Suprapubic skin (tissue), 3 donors: ENCODE results near the gene CHST6.

Source experiments
- POLR2A ChIP-seq, 2 donors: fragments of 450-650 bp; IDR thresholded peaks; one replicate each; pipeline ENCODE4 v1.6.1; 2017; ENCODE audit warnings: antibody characterized with exemption in 2 of 2, mild to moderate bottlenecking in 2 of 2, moderate library complexity in 2 of 2
- TF ChIP-seq, protein P1 (sequence below), 2 donors: fragments of 200-600 bp in 1 of 2; fragments of 450-650 bp in 1 of 2; sonication (generic) in 1 of 2; IDR thresholded peaks; one replicate each; pipeline ENCODE4 v1.5.1; 2016 to 2019; ENCODE audit warnings: antibody characterized with exemption in 2 of 2, mild to moderate bottlenecking in 1 of 2, moderate library complexity in 1 of 2

DNA sequence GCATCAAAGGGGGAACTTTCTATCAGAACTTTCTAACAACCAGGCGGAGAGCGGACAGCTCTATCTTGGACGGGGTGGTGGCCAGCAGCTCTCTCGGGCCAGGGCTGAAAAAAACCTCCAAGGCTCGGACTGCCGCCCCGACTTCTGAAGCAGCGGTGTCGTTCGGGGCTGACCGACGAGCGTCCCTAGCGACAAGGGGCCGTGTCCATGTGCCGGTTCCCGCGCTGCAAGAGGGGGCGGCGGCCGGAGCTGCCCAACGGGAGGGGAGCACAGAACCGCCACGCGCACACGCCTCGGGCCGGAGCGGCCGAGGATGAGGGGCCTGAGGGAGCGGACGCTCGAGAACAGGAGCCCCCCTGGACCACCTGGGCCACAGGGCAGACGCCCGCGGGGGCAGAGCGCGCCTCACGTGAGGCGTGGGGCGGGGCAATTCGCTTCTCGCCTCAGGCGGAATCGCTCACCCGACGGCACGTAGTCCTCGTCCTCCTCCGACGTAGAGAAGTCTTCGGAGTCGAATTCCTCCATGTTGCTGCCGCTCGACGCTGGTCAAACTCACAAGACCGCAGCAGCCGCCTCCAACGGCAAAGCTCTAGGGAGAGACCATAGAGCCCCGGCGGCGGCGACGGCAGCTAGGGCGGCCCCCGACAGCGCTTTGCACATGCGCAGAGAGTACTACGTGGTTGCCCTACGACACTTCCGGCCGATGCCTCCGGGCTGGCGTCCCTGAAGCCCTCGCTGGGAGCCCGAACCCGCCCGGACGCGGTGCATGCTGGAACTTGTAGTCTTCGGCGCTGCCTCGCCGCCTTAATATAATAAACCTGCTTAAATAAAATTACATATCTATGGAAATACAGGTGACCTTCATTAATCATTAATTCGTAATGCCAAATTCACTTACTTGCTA is 62.2 kb downstream of the CHST6 start, which contains the start of gene CFDP1:
- TF ChIP-seq, protein P1, sequence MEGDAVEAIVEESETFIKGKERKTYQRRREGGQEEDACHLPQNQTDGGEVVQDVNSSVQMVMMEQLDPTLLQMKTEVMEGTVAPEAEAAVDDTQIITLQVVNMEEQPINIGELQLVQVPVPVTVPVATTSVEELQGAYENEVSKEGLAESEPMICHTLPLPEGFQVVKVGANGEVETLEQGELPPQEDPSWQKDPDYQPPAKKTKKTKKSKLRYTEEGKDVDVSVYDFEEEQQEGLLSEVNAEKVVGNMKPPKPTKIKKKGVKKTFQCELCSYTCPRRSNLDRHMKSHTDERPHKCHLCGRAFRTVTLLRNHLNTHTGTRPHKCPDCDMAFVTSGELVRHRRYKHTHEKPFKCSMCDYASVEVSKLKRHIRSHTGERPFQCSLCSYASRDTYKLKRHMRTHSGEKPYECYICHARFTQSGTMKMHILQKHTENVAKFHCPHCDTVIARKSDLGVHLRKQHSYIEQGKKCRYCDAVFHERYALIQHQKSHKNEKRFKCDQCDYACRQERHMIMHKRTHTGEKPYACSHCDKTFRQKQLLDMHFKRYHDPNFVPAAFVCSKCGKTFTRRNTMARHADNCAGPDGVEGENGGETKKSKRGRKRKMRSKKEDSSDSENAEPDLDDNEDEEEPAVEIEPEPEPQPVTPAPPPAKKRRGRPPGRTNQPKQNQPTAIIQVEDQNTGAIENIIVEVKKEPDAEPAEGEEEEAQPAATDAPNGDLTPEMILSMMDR (IDR thresholded peaks at IDR 0.05), result no peak
- TF ChIP-seq POLR2A (IDR thresholded peaks at IDR 0.05), result peak; percentile 43
